ENCODE data around the gene CCDC197.

DNA sequence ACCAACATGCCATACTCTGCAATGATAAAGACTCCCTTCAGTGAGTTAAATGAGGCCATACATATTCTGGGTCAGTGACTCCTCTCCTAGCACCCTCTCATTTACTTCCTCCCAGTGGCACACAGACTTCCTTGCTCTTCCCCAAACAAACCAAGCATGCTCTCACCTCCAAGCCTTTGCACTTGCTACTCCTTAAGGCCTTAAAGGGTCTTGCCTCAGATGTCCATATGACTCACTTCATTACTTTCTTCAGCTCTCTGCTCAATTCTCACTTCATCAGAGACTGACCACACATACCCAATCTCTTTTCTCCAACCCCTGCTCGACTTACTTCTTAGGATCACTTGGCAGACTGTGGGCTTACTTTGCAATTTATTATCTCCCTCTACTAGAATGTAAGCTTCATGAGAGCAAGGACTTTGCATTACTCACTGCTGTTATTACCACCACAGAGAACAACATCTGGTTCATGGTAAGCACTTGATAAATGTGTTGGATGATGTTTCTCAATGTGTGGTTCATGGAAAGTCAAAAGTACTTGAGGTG lies 61.1 kb downstream of the CCDC197 start:
- no peak for TF ChIP-seq EZH2 (IDR thresholded peaks at IDR 0.05)
- TF ChIP-seq, protein P1, sequence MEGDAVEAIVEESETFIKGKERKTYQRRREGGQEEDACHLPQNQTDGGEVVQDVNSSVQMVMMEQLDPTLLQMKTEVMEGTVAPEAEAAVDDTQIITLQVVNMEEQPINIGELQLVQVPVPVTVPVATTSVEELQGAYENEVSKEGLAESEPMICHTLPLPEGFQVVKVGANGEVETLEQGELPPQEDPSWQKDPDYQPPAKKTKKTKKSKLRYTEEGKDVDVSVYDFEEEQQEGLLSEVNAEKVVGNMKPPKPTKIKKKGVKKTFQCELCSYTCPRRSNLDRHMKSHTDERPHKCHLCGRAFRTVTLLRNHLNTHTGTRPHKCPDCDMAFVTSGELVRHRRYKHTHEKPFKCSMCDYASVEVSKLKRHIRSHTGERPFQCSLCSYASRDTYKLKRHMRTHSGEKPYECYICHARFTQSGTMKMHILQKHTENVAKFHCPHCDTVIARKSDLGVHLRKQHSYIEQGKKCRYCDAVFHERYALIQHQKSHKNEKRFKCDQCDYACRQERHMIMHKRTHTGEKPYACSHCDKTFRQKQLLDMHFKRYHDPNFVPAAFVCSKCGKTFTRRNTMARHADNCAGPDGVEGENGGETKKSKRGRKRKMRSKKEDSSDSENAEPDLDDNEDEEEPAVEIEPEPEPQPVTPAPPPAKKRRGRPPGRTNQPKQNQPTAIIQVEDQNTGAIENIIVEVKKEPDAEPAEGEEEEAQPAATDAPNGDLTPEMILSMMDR (IDR thresholded peaks at IDR 0.05) = no peak

Measured in neural progenitor cell (in vitro differentiated cells).